Endothelial cell of umbilical vein (primary cell): Measurements from ENCODE around the gene SLC9C2.
"Not testable (repeated sequence)": the region's sequence is repeated elsewhere in the genome, so short reads cannot be mapped to it uniquely, and the experiment has no call there.

Experiments used
- EZH2 ChIP-seq: IDR thresholded peaks from 2 replicates; pipeline ENCODE4 v1.6.1; 2012; ENCODE audit warnings: borderline replicate concordance, low read depth, mild to moderate bottlenecking, moderate library complexity, low read length, inconsistent platforms; ENCODE audit not compliant: severe bottlenecking
- TF ChIP-seq, protein P1 (sequence below): IDR thresholded peaks from 2 replicates; pipeline ENCODE4 v1.6.1; 2011; ENCODE audit not compliant: insufficient read depth, insufficient read length
- TF ChIP-seq, protein P2 (sequence below), 2 donors: IDR thresholded peaks; 1 replicate in 1 of 2; 2 replicates in 1 of 2; pipeline ENCODE4 v1.5.1; 2011; ENCODE audit warnings: low read length in 2 of 2, mild to moderate bottlenecking in 2 of 2, moderate library complexity in 2 of 2, control low read depth in 1 of 2, inconsistent platforms in 1 of 2, low read depth in 1 of 2; ENCODE audit not compliant: insufficient read depth in 1 of 2; ENCODE audit errors: extremely low read depth in 1 of 2

DNA sequence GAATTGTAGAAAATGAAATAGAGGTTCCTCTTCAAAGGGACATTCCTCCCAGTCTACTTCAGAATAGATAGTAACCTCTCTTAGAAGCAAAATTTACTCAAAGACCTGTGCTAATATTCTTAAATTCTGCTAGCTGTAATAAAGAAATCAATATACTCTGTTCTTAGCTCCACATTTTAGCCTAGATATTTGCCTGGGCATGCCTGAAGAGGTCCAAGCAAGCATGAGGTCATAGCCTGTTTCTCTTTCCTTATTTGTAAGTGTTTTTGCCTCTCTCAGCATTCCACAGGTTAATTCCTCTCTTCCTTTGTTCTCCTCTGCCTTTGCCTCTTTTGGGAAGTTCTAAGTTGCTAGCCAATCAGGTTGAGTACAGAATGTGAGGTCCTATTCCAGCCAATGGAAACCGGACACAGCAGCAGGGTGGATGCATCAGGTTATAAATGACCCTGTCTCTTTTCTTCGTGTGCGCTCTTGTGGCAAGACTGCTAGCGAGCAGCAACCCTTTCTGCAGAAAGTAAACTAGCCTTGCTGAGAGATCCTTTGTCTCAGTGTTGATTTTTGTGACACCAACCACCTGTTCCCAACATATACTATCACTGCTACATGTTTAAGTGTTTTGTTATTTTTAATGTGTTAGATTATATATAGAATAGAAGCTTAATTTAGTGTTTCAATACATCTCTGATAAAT lies 39.7 kb upstream of the SLC9C2 start:
- TF ChIP-seq EZH2, result not testable (repeated sequence)
- TF ChIP-seq, protein P1, sequence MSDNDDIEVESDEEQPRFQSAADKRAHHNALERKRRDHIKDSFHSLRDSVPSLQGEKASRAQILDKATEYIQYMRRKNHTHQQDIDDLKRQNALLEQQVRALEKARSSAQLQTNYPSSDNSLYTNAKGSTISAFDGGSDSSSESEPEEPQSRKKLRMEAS, result not testable (repeated sequence)
- TF ChIP-seq, protein P2, sequence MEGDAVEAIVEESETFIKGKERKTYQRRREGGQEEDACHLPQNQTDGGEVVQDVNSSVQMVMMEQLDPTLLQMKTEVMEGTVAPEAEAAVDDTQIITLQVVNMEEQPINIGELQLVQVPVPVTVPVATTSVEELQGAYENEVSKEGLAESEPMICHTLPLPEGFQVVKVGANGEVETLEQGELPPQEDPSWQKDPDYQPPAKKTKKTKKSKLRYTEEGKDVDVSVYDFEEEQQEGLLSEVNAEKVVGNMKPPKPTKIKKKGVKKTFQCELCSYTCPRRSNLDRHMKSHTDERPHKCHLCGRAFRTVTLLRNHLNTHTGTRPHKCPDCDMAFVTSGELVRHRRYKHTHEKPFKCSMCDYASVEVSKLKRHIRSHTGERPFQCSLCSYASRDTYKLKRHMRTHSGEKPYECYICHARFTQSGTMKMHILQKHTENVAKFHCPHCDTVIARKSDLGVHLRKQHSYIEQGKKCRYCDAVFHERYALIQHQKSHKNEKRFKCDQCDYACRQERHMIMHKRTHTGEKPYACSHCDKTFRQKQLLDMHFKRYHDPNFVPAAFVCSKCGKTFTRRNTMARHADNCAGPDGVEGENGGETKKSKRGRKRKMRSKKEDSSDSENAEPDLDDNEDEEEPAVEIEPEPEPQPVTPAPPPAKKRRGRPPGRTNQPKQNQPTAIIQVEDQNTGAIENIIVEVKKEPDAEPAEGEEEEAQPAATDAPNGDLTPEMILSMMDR (IDR thresholded peaks at IDR 0.05; ENCODE audit: extremely low read depth in 1 of 2, insufficient read depth in 1 of 2, low read depth in 1 of 2, low read length in 2 of 2), result not testable (repeated sequence)
